ENCODE data around the gene SEC62.
A peak's percentile ranks its signal among the peaks of the same experiment; 100 is the strongest.

SEC62 gene

DNA sequence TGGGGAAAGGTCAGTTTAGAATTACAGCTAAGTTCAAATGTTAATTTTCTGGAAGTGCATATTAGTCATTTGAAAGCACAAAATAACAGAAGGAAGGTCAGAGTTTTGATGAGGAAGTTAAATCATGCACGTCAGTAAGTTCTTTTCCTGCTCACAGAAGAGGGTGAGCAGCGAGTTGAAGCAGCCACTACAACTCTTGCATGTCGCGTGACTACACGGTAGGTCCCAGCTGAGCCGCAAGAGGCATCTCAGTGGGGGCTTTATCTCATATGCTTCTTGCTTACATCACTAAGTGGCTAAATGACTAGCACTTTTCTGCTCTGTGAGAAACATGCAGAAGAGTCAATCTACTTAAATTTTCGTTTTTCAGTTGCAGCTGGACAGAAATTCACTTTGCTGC lies 21.3 kb upstream of the SEC62 start:
- Histone ChIP-seq H3K9ac (ENCODE audit: low read depth in 1 of 2, low read length in 2 of 2) (no peak overlapping the region), H3K9me3 (ENCODE audit: control insufficient read depth in 2 of 2, low read length in 2 of 2) (no peaks in the 10 kb centered on the region), H3K27ac (ENCODE audit: low read depth in 2 of 2, low read length in 2 of 2) (peak overlapping the region in 1 of 2 donors; percentile 46), H3K36me3 (ENCODE audit: control insufficient read depth in 2 of 2, insufficient read depth in 2 of 2, low read length in 2 of 2) (no peaks in the 10 kb centered on the region), H3K27me3 (ENCODE audit: control insufficient read depth in 2 of 2, insufficient read depth in 2 of 2, low read length in 2 of 2) (no peaks in the 10 kb centered on the region), H3K4me1 (ENCODE audit: control insufficient read depth in 2 of 2, insufficient read depth in 2 of 2, low read length in 2 of 2) (peaks cover 0 to 8% of the 10 kb centered on the region in 2 donors), H3K4me3 (ENCODE audit: low read length in 2 of 2) (peak overlapping the region in 1 of 2 donors; percentile 16)

DNA sequence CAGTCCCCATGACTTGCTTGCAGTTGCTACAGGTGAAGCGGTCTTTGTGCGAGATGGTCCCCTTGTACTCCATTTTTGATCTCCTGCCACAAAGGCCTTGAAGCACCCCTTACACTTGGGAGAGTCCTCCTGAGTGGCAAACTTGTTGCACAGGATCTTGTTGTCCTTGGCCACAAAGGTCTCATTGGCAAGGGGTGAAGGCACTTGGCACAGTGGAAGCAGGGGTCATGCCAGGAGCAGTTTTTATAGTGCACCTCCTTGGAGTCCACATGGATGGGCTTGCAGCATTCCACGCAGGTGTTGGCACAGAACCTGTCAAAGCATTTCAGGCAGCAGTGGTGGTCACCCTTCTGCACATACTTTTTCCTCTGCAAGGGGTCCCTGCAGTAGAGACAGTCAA lies 20.3 kb upstream of the SEC62 start:
- no peaks in the 10 kb centered on the region for H3K9me3 ChIP-seq (ENCODE audit: control insufficient read depth in 2 of 2, low read length in 2 of 2)
- H3K4me1 ChIP-seq (ENCODE audit: control insufficient read depth in 2 of 2, insufficient read depth in 2 of 2, low read length in 2 of 2): peaks cover 0 to 8% of the 10 kb centered on the region in 2 donors
- H3K4me3 ChIP-seq (ENCODE audit: low read length in 2 of 2): no peak overlapping the region
- no peak overlapping the region for H3K27ac ChIP-seq (ENCODE audit: low read depth in 2 of 2, low read length in 2 of 2)
- no peaks in the 10 kb centered on the region for H3K36me3 ChIP-seq (ENCODE audit: control insufficient read depth in 2 of 2, insufficient read depth in 2 of 2, low read length in 2 of 2)
- no peak overlapping the region for H3K9ac ChIP-seq (ENCODE audit: low read depth in 1 of 2, low read length in 2 of 2)
- H3K27me3 ChIP-seq (ENCODE audit: control insufficient read depth in 2 of 2, insufficient read depth in 2 of 2, low read length in 2 of 2): no peaks in the 10 kb centered on the region

DNA sequence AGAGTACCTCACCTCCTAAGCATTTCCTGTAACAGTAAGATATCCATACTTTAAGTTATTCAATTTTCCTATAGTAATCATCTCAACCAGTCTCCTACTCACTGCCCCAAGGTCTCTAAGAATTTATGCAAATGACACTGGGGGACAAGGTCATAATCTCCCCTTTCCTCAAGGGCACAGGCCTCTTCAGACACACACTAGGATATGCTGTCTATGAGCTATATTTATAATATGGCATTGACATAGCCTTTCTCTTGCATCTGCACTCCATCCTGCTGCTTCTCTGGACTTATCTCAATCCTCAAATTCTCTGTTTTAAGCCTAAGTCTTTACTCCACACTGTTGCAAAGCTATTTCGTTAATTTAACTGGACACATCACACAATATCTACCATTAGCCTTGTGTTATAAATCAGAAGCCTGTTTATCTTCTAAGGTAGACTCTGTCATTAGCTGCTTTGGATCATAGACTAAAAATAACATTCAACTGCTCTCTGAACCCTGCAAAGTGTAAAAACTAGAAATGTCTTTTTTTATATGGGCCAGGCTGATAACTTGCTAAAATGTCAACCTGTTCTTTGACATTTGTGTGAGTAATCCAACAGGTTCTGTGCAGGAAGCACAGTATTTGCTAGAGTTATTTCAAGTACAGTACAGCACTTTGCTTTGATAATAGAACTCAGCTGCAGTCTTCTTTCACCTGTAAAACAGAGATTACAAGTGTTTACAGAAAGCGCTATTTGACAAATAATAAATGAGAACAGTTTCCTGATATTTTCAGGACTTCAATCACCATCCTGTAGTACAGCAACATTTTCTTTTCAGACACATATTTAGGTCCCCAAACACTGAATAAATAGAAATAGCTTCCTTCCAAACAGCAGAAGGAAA lies 17.8 kb upstream of the SEC62 start:
- peak overlapping the region in 1 of 2 donors; percentile 27 for H3K27ac ChIP-seq (ENCODE audit: low read depth in 2 of 2, low read length in 2 of 2)
- H3K9me3 ChIP-seq (ENCODE audit: control insufficient read depth in 2 of 2, low read length in 2 of 2): no peaks in the 10 kb centered on the region
- no peaks in the 10 kb centered on the region for H3K36me3 ChIP-seq (ENCODE audit: control insufficient read depth in 2 of 2, insufficient read depth in 2 of 2, low read length in 2 of 2)
- H3K4me1 ChIP-seq (ENCODE audit: control insufficient read depth in 2 of 2, insufficient read depth in 2 of 2, low read length in 2 of 2): peaks cover 0 to 8% of the 10 kb centered on the region in 2 donors
- H3K27me3 ChIP-seq (ENCODE audit: control insufficient read depth in 2 of 2, insufficient read depth in 2 of 2, low read length in 2 of 2): no peaks in the 10 kb centered on the region
- H3K9ac ChIP-seq (ENCODE audit: low read depth in 1 of 2, low read length in 2 of 2): no peak overlapping the region
- no peak overlapping the region for H3K4me3 ChIP-seq (ENCODE audit: low read length in 2 of 2)

DNA sequence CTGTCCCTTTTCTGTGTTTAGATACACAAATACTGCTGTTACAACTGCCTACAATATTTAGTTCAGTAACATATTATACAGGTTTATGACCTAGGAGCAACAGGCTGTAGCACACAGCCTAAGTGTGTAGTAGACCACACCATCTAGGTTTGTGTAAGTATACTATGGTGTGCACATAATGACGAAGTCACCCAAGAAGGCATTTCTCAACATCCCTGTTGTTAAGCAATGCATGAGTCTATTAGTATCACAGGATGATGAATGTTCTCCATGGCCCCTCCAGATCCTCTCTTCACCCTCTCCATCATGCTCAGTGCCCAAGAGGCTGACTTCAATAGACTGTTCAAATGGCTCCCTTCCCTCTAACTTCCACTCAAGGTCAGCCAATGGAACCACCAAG lies 14.6 kb upstream of the SEC62 start:
- H3K27ac ChIP-seq (ENCODE audit: low read depth in 2 of 2, low read length in 2 of 2): no peak overlapping the region
- H3K9ac ChIP-seq (ENCODE audit: low read depth in 1 of 2, low read length in 2 of 2): no peak overlapping the region
- H3K27me3 ChIP-seq (ENCODE audit: control insufficient read depth in 2 of 2, insufficient read depth in 2 of 2, low read length in 2 of 2): no peaks in the 10 kb centered on the region
- no peaks in the 10 kb centered on the region for H3K36me3 ChIP-seq (ENCODE audit: control insufficient read depth in 2 of 2, insufficient read depth in 2 of 2, low read length in 2 of 2)
- H3K9me3 ChIP-seq (ENCODE audit: control insufficient read depth in 2 of 2, low read length in 2 of 2): no peaks in the 10 kb centered on the region
- peaks cover 0 to 8% of the 10 kb centered on the region in 2 donors for H3K4me1 ChIP-seq (ENCODE audit: control insufficient read depth in 2 of 2, insufficient read depth in 2 of 2, low read length in 2 of 2)
- no peak overlapping the region for H3K4me3 ChIP-seq (ENCODE audit: low read length in 2 of 2)

DNA sequence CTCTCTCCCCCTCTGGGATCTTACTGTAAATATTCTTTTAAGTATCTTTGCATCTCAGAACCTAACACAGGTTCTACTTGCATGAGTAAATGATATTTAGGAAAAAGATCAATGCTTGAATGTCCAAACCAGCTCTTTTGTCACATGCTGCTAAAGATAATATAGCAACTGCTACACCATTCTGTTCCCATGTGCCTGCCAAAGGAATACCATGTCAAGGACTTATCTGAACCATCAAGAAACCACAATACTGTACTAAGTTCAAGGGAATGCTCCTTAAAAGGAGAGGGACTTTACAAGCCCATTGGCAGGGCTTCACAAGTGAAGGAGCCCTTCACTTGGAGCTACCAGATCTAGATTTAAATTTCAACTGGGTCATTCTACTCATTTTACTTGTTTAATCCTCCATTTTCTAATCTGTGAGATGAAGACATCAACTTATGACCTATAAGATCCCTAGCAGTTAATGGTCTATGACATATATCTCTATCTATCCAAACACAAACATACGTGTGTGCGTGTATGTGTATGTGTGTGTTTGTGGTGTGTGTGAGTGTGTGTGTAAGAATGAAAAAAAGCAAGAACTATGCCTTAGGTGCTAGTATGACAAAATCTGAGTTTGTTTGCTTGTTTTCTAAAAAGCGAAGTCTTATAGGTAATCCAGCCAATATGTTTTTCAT lies 13.0 kb upstream of the SEC62 start:
- Histone ChIP-seq H3K4me3 (ENCODE audit: low read length in 2 of 2) (no peak overlapping the region), H3K27me3 (ENCODE audit: control insufficient read depth in 2 of 2, insufficient read depth in 2 of 2, low read length in 2 of 2) (no peaks in the 10 kb centered on the region), H3K9ac (ENCODE audit: low read depth in 1 of 2, low read length in 2 of 2) (no peak overlapping the region), H3K27ac (ENCODE audit: low read depth in 2 of 2, low read length in 2 of 2) (peak overlapping the region in 1 of 2 donors; percentile 13), H3K9me3 (ENCODE audit: control insufficient read depth in 2 of 2, low read length in 2 of 2) (no peaks in the 10 kb centered on the region), H3K36me3 (ENCODE audit: control insufficient read depth in 2 of 2, insufficient read depth in 2 of 2, low read length in 2 of 2) (no peaks in the 10 kb centered on the region), H3K4me1 (ENCODE audit: control insufficient read depth in 2 of 2, insufficient read depth in 2 of 2, low read length in 2 of 2) (peaks cover 0 to 3% of the 10 kb centered on the region in 2 donors)

DNA sequence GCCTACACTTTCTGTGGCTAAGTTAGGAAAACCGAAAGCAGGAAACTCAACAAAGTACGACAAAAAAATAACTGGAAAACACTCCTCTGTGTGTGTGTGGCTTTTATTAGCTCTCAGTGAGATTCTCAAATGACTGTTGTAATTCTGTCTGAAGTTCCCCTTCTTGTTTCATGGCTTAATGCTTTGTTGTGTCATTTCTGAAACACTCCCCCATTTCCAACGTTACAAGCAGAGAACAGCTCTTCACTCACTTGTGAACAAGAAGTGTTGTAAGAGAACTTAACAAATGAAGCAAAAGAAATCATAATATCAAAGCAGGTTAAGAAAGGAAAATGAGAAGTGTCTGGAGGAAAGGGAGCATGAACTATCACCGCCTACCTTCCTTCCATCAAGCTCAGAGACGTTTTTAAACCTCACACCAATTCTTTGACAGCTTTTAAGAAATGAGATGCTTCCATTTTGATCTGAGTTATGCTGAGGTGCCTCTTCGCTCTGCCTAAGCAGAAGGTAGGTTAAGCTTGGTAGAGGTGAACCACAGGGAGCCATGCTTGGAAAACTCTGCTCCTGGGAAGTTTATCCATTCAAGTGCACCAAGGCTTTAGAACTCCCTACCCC lies 12.4 kb upstream of the SEC62 start:
- Histone ChIP-seq H3K9ac (ENCODE audit: low read depth in 1 of 2, low read length in 2 of 2) (no peak overlapping the region), H3K27ac (ENCODE audit: low read depth in 2 of 2, low read length in 2 of 2) (peak overlapping the region in 1 of 2 donors; percentile 13), H3K4me1 (ENCODE audit: control insufficient read depth in 2 of 2, insufficient read depth in 2 of 2, low read length in 2 of 2) (no peaks in the 10 kb centered on the region), H3K36me3 (ENCODE audit: control insufficient read depth in 2 of 2, insufficient read depth in 2 of 2, low read length in 2 of 2) (no peaks in the 10 kb centered on the region), H3K27me3 (ENCODE audit: control insufficient read depth in 2 of 2, insufficient read depth in 2 of 2, low read length in 2 of 2) (no peaks in the 10 kb centered on the region), H3K9me3 (ENCODE audit: control insufficient read depth in 2 of 2, low read length in 2 of 2) (no peaks in the 10 kb centered on the region), H3K4me3 (ENCODE audit: low read length in 2 of 2) (no peak overlapping the region)

DNA sequence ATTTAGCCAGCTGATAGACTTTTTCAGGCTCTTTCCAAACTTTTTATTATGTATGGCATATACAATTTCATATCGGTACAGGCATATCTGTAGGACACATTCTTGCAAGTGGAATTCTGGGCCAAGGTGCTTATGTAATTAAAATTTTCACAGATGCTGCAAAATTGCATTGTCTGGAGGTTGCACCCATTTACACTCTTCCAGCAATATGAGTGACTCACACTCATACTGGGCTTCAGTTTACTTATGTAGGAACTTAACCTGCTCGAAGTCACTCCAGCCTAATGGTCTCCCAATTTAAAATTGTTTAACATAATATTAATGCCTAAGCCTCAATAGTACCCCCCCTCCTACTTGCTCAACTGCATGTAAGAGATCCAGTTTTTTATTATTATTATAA lies 11.2 kb upstream of the SEC62 start:
- Histone ChIP-seq H3K36me3 (ENCODE audit: control insufficient read depth in 2 of 2, insufficient read depth in 2 of 2, low read length in 2 of 2) (no peaks in the 10 kb centered on the region), H3K27me3 (ENCODE audit: control insufficient read depth in 2 of 2, insufficient read depth in 2 of 2, low read length in 2 of 2) (no peaks in the 10 kb centered on the region), H3K27ac (ENCODE audit: low read depth in 2 of 2, low read length in 2 of 2) (no peak overlapping the region)

DNA sequence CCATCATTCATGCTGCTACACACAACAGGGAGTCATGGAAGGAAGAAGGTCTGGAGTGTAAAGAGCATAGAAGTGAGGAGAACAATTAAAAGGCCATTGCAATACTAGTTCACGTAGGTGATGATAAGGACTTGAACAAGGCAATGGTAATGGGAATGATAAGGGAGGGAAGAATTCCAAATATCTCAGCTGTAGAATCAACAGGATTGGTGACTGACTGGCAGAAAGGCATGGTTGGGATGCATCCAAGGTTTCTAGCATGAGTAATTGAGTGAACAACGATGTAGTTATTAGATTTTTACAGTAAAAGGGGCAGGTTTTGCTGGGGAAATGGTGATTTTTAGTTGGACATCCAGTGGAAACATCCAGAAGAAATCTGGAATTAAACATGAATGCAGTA lies 2.4 kb upstream of the SEC62 start:
- Histone ChIP-seq H3K27ac (ENCODE audit: low read depth in 2 of 2, low read length in 2 of 2) (no peak overlapping the region), H3K4me1 (ENCODE audit: control insufficient read depth in 2 of 2, insufficient read depth in 2 of 2, low read length in 2 of 2) (peaks cover 13 to 16% of the 10 kb centered on the region in 2 donors), H3K9ac (ENCODE audit: low read depth in 1 of 2, low read length in 2 of 2) (no peak overlapping the region), H3K4me3 (ENCODE audit: low read length in 2 of 2) (no peak overlapping the region), H3K27me3 (ENCODE audit: control insufficient read depth in 2 of 2, insufficient read depth in 2 of 2, low read length in 2 of 2) (no peaks in the 10 kb centered on the region), H3K9me3 (ENCODE audit: control insufficient read depth in 2 of 2, low read length in 2 of 2) (no peaks in the 10 kb centered on the region), H3K36me3 (ENCODE audit: control insufficient read depth in 2 of 2, insufficient read depth in 2 of 2, low read length in 2 of 2) (no peaks in the 10 kb centered on the region)

More for the DNA sequence above, 11.2 kb upstream of the SEC62 start:
- H3K4me3 ChIP-seq (ENCODE audit: low read length in 2 of 2): no peak overlapping the region
- no peaks in the 10 kb centered on the region for H3K9me3 ChIP-seq (ENCODE audit: control insufficient read depth in 2 of 2, low read length in 2 of 2)
- no peaks in the 10 kb centered on the region for H3K4me1 ChIP-seq (ENCODE audit: control insufficient read depth in 2 of 2, insufficient read depth in 2 of 2, low read length in 2 of 2)
- H3K9ac ChIP-seq (ENCODE audit: low read depth in 1 of 2, low read length in 2 of 2): no peak overlapping the region

DNA sequence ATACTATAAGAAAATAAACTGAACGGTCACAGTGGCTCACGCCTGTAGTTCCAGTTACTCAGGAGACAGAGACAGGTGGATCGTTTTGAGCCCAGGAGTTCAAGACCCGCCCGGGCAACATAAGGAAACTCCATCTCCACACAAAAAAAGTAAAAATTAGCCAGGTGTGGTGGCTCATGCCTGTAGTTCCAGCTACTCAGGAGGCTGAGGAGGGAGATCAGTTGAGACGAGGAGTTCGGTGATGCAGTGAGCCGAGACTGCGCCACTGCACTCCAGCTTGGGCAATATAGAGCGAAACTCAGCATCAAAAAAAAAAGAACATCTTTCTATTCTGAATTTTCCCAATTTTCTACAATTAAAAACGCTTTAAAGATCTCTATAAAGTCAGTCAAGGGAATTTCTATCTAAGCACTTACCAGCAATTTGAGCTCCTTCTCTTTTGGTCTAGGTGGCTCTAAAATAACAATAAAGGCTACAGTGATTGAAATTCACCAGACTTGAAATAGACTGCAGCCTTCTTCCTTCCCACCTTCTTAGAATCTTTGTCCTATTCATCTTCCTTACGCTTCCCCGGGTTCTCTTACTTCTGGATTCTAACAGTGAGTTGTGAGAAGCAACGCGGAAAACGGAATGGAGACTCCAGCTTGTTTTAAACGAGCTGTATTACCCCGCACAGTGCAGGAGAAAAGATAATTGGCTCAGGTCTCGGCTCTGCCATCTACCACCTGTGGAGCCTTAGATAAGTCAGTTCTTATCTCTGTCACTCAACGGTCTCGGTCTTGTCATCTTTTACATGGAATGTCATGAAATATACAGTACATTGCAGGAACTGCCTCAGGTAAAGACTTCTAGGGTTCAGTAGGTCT lies 812 bp upstream of the SEC62 start:
- no peaks in the 10 kb centered on the region for H3K9me3 ChIP-seq (ENCODE audit: control insufficient read depth in 2 of 2, low read length in 2 of 2)
- H3K27me3 ChIP-seq (ENCODE audit: control insufficient read depth in 2 of 2, insufficient read depth in 2 of 2, low read length in 2 of 2): no peaks in the 10 kb centered on the region
- peak overlapping the region; percentile 92 to 96 for H3K9ac ChIP-seq (ENCODE audit: low read depth in 1 of 2, low read length in 2 of 2)
- peak overlapping the region; percentile 86 to 89 for H3K27ac ChIP-seq (ENCODE audit: low read depth in 2 of 2, low read length in 2 of 2)
- H3K4me1 ChIP-seq (ENCODE audit: control insufficient read depth in 2 of 2, insufficient read depth in 2 of 2, low read length in 2 of 2): peaks cover 13 to 16% of the 10 kb centered on the region in 2 donors
- H3K4me3 ChIP-seq (ENCODE audit: low read length in 2 of 2): peak overlapping the region; percentile 97 to 98
- no peaks in the 10 kb centered on the region for H3K36me3 ChIP-seq (ENCODE audit: control insufficient read depth in 2 of 2, insufficient read depth in 2 of 2, low read length in 2 of 2)

Measured in mucosa of rectum (tissue), 2 donors.